LNCAP (cell line): ENCODE measurements around the gene IL3RA.

ENCODE experiments used
- CTCF ChIP-seq: fragments of 450-650 bp; IDR thresholded peaks from 2 replicates; pipeline ENCODE4 v1.5.1; 2017; ENCODE audit warnings: mild to moderate bottlenecking

The IL3RA gene

DNA sequence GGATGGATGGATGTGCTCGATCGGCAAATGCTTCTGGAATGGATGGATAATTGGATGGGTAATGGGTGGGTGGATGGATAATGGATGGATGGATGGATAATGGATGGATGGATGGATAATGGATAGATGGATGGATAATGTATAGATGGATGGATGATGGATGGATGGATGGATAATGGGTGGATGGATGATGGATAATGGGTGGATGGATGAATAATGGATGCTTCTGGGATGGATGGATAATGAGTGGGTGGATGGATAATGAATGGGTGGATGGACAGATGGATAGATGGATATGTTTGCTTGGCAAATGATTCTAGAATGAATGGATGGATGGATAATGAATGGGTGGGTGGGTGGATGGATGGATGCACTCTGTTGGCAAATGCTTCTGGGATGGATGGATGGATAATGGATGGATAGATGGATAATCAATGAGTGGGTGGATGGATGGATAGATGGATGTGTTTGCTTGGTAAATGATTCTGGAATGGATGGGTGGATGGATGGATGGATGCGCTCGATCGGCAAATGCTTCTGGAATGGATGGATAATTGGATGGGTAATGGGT, 59.1 kb downstream of the IL3RA start:
- TF ChIP-seq CTCF, result no peak

DNA sequence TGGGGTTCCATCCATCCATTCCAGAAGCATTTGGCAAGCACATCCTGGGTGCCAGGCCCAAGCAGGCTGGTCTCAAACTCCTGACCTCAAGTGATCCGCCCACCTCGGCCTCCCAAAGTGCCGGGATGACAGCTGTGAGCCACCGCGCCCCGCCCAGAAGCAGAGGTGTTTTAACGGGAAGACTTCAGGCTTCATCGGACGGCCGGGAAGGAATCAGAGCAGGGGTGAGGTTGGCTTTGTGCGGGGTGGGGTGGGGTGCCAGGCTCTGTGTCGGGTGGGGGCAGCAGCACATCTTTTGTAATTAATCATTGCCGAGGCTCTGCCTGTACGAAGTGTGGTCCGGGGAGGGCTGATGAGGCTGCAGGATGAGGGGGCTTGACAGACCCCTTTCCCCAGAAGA, 60.4 kb downstream of the IL3RA start:
- no peak for TF ChIP-seq CTCF

- no peak for TF ChIP-seq CTCF
Measured at GRCh38 chrX:1397441-1398270, 61.1 kb downstream of the IL3RA start.

DNA sequence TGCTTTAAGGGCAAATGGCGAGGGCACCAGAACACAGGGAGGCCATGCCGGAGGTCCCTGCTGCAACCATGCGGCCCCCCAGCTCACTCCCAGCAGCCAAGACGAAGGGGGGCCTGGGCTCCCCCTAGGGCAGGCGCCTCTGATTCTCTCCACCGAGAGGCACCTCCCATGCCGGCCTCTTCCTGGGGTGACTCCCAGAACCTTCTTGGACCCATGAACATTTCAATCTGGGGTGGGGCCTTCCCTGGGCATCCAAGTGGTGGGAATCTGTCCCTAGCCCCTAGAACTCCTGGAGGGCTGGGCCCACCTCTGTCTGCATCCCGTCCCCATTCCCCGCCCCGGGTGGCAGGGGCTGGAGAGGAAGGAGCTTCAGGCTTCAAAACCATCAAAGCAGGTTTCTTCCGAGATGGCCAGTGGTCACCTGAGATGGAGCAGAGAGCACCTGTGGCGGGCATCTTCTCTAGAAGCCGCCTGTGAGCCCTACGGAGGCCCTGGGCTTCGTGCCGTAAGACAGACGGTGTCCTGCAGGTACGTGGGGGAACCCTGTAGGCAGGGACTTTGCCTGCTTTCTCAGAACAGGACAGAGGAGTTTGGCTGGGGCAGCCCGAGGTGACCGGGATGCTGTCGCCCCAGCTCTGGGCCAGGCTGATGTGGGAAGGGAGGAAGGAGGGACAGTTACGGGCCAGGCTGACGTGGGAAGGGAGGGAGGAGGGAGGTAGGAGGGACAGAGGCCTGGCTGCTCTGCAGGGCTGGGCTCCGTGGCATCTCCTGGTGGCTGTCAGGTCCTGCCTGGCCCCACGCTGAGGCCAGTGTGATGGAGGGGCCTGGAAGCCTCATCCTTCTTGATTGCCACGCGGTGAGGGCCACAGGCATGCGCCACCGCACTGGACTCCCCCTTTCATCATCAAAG, 62.1 kb downstream of the IL3RA start:
- no peak for TF ChIP-seq CTCF

DNA sequence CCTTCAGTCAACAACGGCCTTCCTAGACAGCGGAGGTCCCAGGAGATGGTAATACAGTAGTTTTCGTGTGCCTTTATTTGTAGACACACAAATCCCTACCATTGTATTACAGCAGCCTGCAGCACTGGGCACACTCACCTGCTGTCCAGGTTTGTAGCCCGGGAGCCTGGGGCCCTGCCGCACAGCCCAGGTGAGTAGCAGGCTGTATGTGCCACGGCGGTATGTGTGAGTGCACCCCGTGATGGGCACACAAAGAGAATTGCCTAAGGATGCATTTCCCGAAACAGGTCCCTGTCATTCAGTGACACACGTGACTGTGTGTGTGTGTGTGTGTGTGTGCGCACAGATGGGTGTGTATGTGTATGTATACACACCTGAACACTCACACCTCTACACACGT, 63.5 kb downstream of the IL3RA start:
- TF ChIP-seq CTCF, result no peak

DNA sequence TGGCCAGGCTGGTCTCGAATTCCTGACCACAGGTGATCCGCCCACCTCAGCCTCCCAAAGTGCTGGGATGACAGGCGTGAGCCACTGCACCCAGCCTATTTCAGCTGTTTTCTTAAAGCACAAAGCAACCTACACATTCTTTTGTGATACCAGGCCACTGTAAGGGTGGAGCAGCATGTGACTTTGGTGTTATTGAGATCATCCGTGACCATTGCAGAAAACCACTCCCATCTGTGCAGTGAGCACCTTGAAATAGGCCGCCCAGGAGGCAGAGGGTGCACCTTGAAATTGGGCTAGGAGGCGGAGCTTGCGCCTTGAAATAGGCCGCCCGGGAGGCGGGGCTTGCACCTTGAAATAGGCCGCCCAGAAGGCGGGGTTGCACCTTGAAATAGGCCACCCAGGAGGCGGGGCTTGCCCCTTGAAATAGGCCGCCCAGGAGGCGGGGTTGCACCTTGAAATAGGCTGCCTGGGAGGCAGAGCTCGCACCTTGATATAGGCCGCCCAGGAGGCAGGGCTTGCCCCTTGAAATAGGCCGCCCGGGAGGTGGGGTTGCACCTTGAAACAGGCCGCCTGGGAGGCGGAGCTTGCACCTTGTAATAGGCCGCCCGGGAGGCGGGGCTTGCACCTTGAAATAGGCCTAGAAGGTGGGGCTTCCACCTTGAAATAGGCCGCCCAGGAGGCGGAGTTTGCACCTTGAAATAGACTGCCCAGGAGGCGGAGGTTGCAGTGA, 64.3 kb downstream of the IL3RA start:
- TF ChIP-seq CTCF, result no peak
